SU-DHL-6 (cell line): ENCODE measurements around the gene DOCK10.

Experiments used
- H2AFZ ChIP-seq: fragments of 200-600 bp; sonication (generic); 2 replicates; pipeline ENCODE4 v1.6.1; 2014; ENCODE audit warnings: low read depth, mild to moderate bottlenecking, moderate library complexity, mixed read lengths, antibody characterized with exemption, low read length; ENCODE audit not compliant: severe bottlenecking
- H3F3A ChIP-seq: fragments of 200-600 bp; shearing (Covaris generic); 2 replicates; pipeline ENCODE4 v1.6.0; 2016; ENCODE audit warnings: antibody characterized with exemption, mild to moderate bottlenecking; ENCODE audit not compliant: insufficient read depth
- H3K27ac ChIP-seq: fragments of 200-600 bp; sonication (generic); 2 replicates; pipeline ENCODE4 v1.5.1; 2016; ENCODE audit warnings: low read depth, mild to moderate bottlenecking, low read length, moderate library complexity, mixed read lengths
- H3K27me3 ChIP-seq: fragments of 200-600 bp; sonication (generic), shearing (Covaris generic); 2 replicates; pipeline ENCODE4 v1.6.0; 2014; ENCODE audit warnings: mild to moderate bottlenecking, low read length
- H3K36me3 ChIP-seq: fragments of 200-600 bp; sonication (generic); 2 replicates; pipeline ENCODE4 v1.6.1; 2014; ENCODE audit warnings: mild to moderate bottlenecking, low read length, mixed read lengths
- H3K4me2 ChIP-seq: fragments of 300-600, 200-600 bp; shearing (Covaris generic), sonication (generic); 2 replicates; pipeline ENCODE4 v1.6.0; 2014; ENCODE audit warnings: low read length, low read depth, mild to moderate bottlenecking; ENCODE audit not compliant: poor library complexity, severe bottlenecking
- H3K4me3 ChIP-seq: fragments of 200-600 bp; sonication (generic); 2 replicates; pipeline ENCODE4 v1.5.1; 2014; ENCODE audit warnings: antibody characterized with exemption, low read length, mild to moderate bottlenecking, mixed read lengths; ENCODE audit not compliant: insufficient read depth, poor library complexity, severe bottlenecking
- H3K79me2 ChIP-seq: fragments of 200-600 bp; sonication (generic); 2 replicates; pipeline ENCODE4 v1.6.1; 2014; ENCODE audit warnings: mild to moderate bottlenecking, low read length, moderate library complexity; ENCODE audit not compliant: insufficient read depth
- H3K9ac ChIP-seq: fragments of 200-600 bp; sonication (generic); 2 replicates; pipeline ENCODE4 v1.7.0; 2014; ENCODE audit warnings: mild to moderate bottlenecking, low read length
- H3K9me2 ChIP-seq: fragments of 200-600 bp; sonication (generic); replicated peaks from 2 replicates; pipeline ENCODE4 v1.6.1; 2014; ENCODE audit warnings: low read length; ENCODE audit not compliant: insufficient read depth
- H3K9me3 ChIP-seq: fragments of 200-600 bp; sonication (generic); 2 replicates; pipeline ENCODE4 v1.6.1; 2014; ENCODE audit warnings: low read length, mixed read lengths; ENCODE audit not compliant: insufficient read depth
- H4K20me1 ChIP-seq: fragments of 200-600 bp; sonication (generic); 2 replicates; pipeline ENCODE4 v1.6.1; 2014; ENCODE audit warnings: low read depth, mild to moderate bottlenecking, antibody characterized with exemption, low read length, moderate library complexity, mixed read lengths
- CTCF ChIP-seq: fragments of 200-600 bp; sonication (generic); IDR thresholded peaks from one replicate; pipeline ENCODE4 v1.5.1; 2017; ENCODE audit warnings: antibody characterized with exemption, mild to moderate bottlenecking, low read length, moderate library complexity; ENCODE audit not compliant: insufficient read depth, poor library complexity, severe bottlenecking
- EZH2phosphoT487 ChIP-seq: fragments of 200-600 bp; sonication (generic), shearing (Covaris generic); conservative IDR thresholded peaks from 2 replicates; pipeline ENCODE4 v1.6.1; 2018; ENCODE audit warnings: mild to moderate bottlenecking, antibody characterized with exemption, low read length, moderate library complexity, mixed read lengths

DOCK10 gene

GRCh38 chr2:225010804-225011203 is 31.5 kb downstream of the DOCK10 start:
- Histone ChIP-seq H3K9ac (no peak overlapping the region), H3K4me2 (no peak overlapping the region), H3K27me3 (no peaks in the 10 kb centered on the region), H3F3A (no peaks in the 10 kb centered on the region), H4K20me1 (no peaks in the 10 kb centered on the region), H3K9me3 (no peaks in the 10 kb centered on the region), H3K36me3 (no peaks in the 10 kb centered on the region), H3K79me2 (no peaks in the 10 kb centered on the region), H3K27ac (no peak overlapping the region), H3K9me2 (no peaks in the 10 kb centered on the region), H2AFZ (no peak overlapping the region), H3K4me3 (no peak overlapping the region)
- TF ChIP-seq CTCF (no peak), EZH2phosphoT487 (no peak)

DNA sequence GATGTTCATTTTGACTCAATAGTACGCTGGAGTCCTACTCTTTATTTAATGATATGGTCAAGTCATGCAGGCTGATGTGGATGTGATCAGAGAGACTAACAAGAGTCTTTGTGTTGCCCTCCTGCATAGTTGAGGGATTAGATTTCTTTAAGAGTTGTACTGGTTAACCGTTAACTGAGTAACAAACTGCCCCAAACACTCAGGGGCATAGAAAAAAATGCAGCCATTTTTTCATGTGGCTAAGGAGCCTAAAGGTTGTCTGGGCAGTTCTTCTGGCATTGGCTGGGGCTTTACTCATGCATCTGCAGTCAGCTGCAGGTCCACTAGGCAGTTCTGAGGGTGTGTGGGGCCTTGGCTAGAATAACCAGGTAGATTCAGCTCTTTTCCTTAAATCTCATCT is 32.5 kb downstream of the DOCK10 start:
- no peak overlapping the region for H3K27ac ChIP-seq
- TF ChIP-seq EZH2phosphoT487 (no peak), CTCF (no peak)

DNA sequence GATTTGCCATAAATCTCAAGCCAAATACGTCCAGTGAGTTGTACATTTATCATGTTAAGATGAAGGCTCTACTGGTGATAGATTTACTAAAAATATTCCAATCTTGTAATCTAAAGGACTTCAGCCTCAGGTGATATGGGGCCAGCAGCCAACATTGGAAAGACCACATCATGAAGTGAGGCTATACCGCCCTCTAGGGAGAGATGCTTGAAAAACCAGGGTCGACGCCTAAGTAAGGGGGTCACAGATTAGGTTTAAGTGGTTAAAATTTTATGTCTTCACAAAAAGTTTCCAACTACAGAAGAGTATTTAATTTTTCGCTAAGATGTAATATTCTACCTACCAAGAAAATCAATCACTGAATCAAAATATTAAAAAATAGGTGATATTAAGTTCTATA is 33.3 kb downstream of the DOCK10 start:
- Histone ChIP-seq H3K9ac (no peak overlapping the region), H2AFZ (no peak overlapping the region), H3K9me3 (no peaks in the 10 kb centered on the region), H3K36me3 (no peaks in the 10 kb centered on the region), H3K27me3 (no peaks in the 10 kb centered on the region), H4K20me1 (no peaks in the 10 kb centered on the region), H3K79me2 (no peaks in the 10 kb centered on the region), H3K27ac (no peak overlapping the region), H3K9me2 (no peaks in the 10 kb centered on the region), H3K4me3 (no peak overlapping the region), H3K4me2 (no peak overlapping the region), H3F3A (no peaks in the 10 kb centered on the region)
- TF ChIP-seq CTCF = peak; percentile 51
- TF ChIP-seq EZH2phosphoT487 = no peak

More for the DNA sequence above, 32.5 kb downstream of the DOCK10 start:
- Histone ChIP-seq H3K9ac (no peak overlapping the region), H4K20me1 (no peaks in the 10 kb centered on the region), H3K9me3 (no peaks in the 10 kb centered on the region), H3K9me2 (no peaks in the 10 kb centered on the region), H2AFZ (no peak overlapping the region), H3K4me3 (no peak overlapping the region), H3K36me3 (no peaks in the 10 kb centered on the region), H3K27me3 (no peaks in the 10 kb centered on the region), H3K4me2 (no peak overlapping the region), H3F3A (no peaks in the 10 kb centered on the region), H3K79me2 (no peaks in the 10 kb centered on the region)
